ENCODE data around the gene KIF1B. TPM values are rescaled to one million over a fixed set of nuclear protein-coding genes. Genes with fewer than 3 reads are reported as not detected.

The KIF1B gene
- total and polyA plus RNA-seq, 9 of the 15 experiments (the other 6 are each of a cell fraction or from before 2014, with no cell fraction given): 2.8 to 19.8 (median 11.9) TPM

DNA sequence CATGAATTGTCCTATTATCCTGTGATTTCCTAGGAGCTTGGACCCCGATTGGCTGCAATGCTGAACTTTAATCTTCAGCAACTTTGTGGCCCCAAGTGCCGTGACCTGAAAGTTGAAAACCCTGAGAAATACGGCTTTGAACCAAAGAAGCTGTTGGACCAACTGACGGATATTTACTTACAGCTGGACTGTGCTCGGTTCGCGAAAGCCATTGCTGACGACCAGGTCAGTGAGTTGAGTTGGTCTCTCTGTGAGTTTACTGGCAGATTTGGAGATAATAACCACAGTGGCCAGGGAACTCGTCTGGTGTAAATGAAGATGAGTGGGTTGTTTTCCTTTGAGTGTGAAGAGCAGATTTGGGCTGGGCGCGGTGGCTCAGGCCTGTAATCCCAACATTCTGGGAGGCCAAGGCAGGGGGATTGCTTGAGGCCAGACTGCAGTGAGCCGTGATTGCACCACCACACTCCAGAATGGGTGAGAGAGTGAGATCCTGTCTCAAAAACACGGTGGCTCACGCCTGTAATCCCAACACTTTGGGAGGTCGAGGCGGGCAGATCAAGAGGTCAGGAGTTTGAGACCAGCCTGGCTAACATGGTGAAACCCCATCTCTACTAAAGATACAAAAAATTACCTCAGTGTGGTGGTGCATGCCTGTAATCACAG, 39.1 kb upstream of the KIF1B start:
- ATAC-seq (no peak), DNase-seq (ENCODE audit: extremely low read depth in 1 of 4, low spot score in 3 of 4) (no peak), FAIRE-seq (peak; percentile 63)
- intact Hi-C loops (cut with micrococcal nuclease) (no loop called here), in situ Hi-C loops (cut with MboI) (no loop called here)
- ChIA-PET CTCF (ENCODE audit: low intra/inter-chr PET ratio) (no interaction called here), POLR2A (interaction anchor here (0.6 to 2.3 kb wide), 2 partner anchors 11 to 23 kb away, joined by 4 to 7 read pairs; no protein-coding TSS in a partner anchor)
- Histone ChIP-seq H3K9me3 (replicated peaks; ENCODE audit: control insufficient read depth, insufficient read depth, low read depth, low read length) (no peaks in the 10 kb centered on the region), H2AFZ (ENCODE audit: low read depth, low read length) (no peak overlapping the region), H3K4me1 (replicated peaks in 1 of 2; ENCODE audit: control insufficient read depth in 2 of 2, insufficient read depth in 2 of 2, low read length in 2 of 2) (no peaks in the 10 kb centered on the region), H4K20me1 (replicated peaks; ENCODE audit: control insufficient read depth, insufficient read depth, low read length) (no peaks in the 10 kb centered on the region), H3K36me3 (ENCODE audit: control insufficient read depth, insufficient read depth, low read length) (peaks cover 64% of the 10 kb centered on the region), H3K79me2 (ENCODE audit: control insufficient read depth, insufficient read depth, low read length) (no peaks in the 10 kb centered on the region), H3K4me3 (no peak overlapping the region), H3K4me2 (ENCODE audit: insufficient read depth, low read length) (no peak overlapping the region), H3K9ac (ENCODE audit: insufficient read depth in 1 of 2, low read depth in 2 of 2, low read length in 2 of 2) (no peak overlapping the region), H3K9me1 (ENCODE audit: control insufficient read depth, insufficient read depth, low read length) (no peaks in the 10 kb centered on the region), H3K27ac (ENCODE audit: extremely low read depth, low read depth, low read length) (no peak overlapping the region), H3K27me3 (ENCODE audit: control insufficient read depth in 2 of 2, insufficient read depth in 2 of 2, low read length in 2 of 2) (no peaks in the 10 kb centered on the region)
- WGBS (ENCODE audit: insufficient coverage, low coverage, missing lambda C conversion rate): 91% methylated on average over 16 of the region's 16 CpGs
- no peak for TF ChIP-seq HCFC1 (IDR thresholded peaks at IDR 0.05; ENCODE audit: low read depth, low read length)
- TF ChIP-seq, protein P1, sequence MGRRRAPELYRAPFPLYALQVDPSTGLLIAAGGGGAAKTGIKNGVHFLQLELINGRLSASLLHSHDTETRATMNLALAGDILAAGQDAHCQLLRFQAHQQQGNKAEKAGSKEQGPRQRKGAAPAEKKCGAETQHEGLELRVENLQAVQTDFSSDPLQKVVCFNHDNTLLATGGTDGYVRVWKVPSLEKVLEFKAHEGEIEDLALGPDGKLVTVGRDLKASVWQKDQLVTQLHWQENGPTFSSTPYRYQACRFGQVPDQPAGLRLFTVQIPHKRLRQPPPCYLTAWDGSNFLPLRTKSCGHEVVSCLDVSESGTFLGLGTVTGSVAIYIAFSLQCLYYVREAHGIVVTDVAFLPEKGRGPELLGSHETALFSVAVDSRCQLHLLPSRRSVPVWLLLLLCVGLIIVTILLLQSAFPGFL (CRISPR knock-in tag; IDR thresholded peaks at IDR 0.05): 0 out of 2 replicates have a peak, but pooled peaks have one; percentile 46
- BruUV-seq (replicated peaks): no TSS peak

DNA sequence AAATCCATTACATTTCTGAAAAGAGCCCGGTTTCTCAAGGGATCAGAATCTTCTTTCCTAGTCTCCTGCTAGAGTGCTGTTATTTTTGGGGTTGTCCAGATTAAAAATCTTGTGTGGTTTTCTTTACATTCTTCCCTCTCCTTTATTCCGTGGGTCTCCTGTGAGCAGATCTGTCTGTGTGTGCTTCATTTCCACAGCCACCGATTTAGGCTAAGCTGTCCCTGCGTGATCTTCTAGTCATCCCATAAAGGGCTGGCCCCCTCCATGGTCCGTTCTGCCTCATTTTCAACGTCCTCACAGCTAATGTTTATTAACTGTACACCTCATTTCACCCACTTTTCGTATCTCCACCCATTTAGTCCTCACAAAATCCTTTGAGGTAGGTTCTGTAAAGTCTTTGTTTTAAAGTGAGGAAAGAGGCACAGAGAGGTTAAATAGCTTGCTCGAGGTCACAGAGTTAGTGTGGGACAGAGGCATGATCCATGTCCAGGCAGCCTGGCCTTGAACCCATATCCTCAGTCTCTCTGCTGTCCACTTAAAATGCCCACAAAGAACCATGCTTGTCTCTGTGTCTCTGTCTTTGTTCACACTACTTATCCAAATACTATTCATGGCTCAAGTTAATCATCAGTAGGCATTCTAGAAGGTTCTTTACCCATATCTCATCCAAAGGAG, 38.2 kb upstream of the KIF1B start:
- Histone ChIP-seq H3K4me2 (ENCODE audit: insufficient read depth, low read length) (no peak overlapping the region), H3K9ac (ENCODE audit: insufficient read depth in 1 of 2, low read depth in 2 of 2, low read length in 2 of 2) (no peak overlapping the region), H3K9me3 (replicated peaks; ENCODE audit: control insufficient read depth, insufficient read depth, low read depth, low read length) (no peaks in the 10 kb centered on the region), H3K4me1 (replicated peaks in 1 of 2; ENCODE audit: control insufficient read depth in 2 of 2, insufficient read depth in 2 of 2, low read length in 2 of 2) (no peaks in the 10 kb centered on the region), H3K27me3 (ENCODE audit: control insufficient read depth in 2 of 2, insufficient read depth in 2 of 2, low read length in 2 of 2) (no peaks in the 10 kb centered on the region), H3K4me3 (no peak overlapping the region), H3K36me3 (ENCODE audit: control insufficient read depth, insufficient read depth, low read length) (peaks cover 63% of the 10 kb centered on the region), H4K20me1 (replicated peaks; ENCODE audit: control insufficient read depth, insufficient read depth, low read length) (no peaks in the 10 kb centered on the region), H3K27ac (ENCODE audit: extremely low read depth, low read depth, low read length) (no peak overlapping the region), H2AFZ (ENCODE audit: low read depth, low read length) (no peak overlapping the region), H3K79me2 (ENCODE audit: control insufficient read depth, insufficient read depth, low read length) (no peaks in the 10 kb centered on the region), H3K9me1 (ENCODE audit: control insufficient read depth, insufficient read depth, low read length) (no peaks in the 10 kb centered on the region)
- BruUV-seq (replicated peaks): no TSS peak
- POLR2A ChIA-PET: interaction anchor here (2.3 kb wide), 1 partner anchor 12 kb away, joined by 7 read pairs; no protein-coding TSS in a partner anchor
- intact Hi-C loops (cut with micrococcal nuclease): no loop called here
- no peak for ATAC-seq
- no peak for DNase-seq (ENCODE audit: extremely low read depth in 1 of 4, low spot score in 3 of 4)
- WGBS (ENCODE audit: insufficient coverage, low coverage, missing lambda C conversion rate): 84% methylated on average over 8 of the region's 8 CpGs
- CTCF ChIA-PET (ENCODE audit: low intra/inter-chr PET ratio): no interaction called here
- in situ Hi-C loops (cut with MboI): no loop called here
- no peak for FAIRE-seq
- TF ChIP-seq MCM5 (IDR thresholded peaks at IDR 0.05; ENCODE audit: low read depth): no peak
- TF ChIP-seq BHLHE40 (IDR thresholded peaks at IDR 0.05; ENCODE audit: low read length): no peak
- TF ChIP-seq CBFA2T3 (IDR thresholded peaks at IDR 0.05): no peak
- no peak for TF ChIP-seq ELF2 (CRISPR knock-in tag; IDR thresholded peaks at IDR 0.05)
- TF ChIP-seq ZNF354B (CRISPR knock-in tag; IDR thresholded peaks at IDR 0.05): no peak
- TF ChIP-seq, protein P2, sequence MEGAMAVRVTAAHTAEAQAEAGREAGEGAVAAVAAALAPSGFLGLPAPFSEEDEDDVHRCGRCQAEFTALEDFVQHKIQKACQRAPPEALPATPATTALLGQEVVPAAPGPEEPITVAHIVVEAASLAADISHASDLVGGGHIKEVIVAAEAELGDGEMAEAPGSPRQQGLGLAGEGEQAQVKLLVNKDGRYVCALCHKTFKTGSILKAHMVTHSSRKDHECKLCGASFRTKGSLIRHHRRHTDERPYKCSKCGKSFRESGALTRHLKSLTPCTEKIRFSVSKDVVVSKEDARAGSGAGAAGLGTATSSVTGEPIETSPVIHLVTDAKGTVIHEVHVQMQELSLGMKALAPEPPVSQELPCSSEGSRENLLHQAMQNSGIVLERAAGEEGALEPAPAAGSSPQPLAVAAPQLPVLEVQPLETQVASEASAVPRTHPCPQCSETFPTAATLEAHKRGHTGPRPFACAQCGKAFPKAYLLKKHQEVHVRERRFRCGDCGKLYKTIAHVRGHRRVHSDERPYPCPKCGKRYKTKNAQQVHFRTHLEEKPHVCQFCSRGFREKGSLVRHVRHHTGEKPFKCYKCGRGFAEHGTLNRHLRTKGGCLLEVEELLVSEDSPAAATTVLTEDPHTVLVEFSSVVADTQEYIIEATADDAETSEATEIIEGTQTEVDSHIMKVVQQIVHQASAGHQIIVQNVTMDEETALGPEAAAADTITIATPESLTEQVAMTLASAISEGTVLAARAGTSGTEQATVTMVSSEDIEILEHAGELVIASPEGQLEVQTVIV (CRISPR knock-in tag; IDR thresholded peaks at IDR 0.05; ENCODE audit: borderline replicate concordance): no peak
- TF ChIP-seq TRIM28 (IDR thresholded peaks at IDR 0.05): no peak
- TF ChIP-seq CHD1 (IDR thresholded peaks at IDR 0.05; ENCODE audit: low read length): no peak
- TF ChIP-seq, protein P3, sequence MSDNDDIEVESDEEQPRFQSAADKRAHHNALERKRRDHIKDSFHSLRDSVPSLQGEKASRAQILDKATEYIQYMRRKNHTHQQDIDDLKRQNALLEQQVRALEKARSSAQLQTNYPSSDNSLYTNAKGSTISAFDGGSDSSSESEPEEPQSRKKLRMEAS (CRISPR knock-in tag; IDR thresholded peaks at IDR 0.05): no peak
